H1 (cell line): ENCODE results near the gene DSCAM. TPM values are rescaled to one million over a fixed set of nuclear protein-coding genes. Genes with fewer than 3 reads are reported as not detected.

Experiments used
- CTCF ChIA-PET: fragments of 300-600 bp; sonication (Branson Sonifier 250); formaldehyde crosslinking; loops from one replicate; lab custom pipeline; 2021; ENCODE audit not compliant: partially characterized antibody; lab: Charles Lee
- POLR2A ChIA-PET: fragments of 300-600 bp; sonication (Branson Sonifier 250); formaldehyde crosslinking; loops from one replicate; lab custom pipeline; 2021; ENCODE audit warnings: inconsistent platforms; ENCODE audit not compliant: partially characterized antibody; lab: Charles Lee
- DNase-seq, 2 experiments: peaks; one replicate each; pipeline versions ENCODE4 v3.0.0 to v3.0.0-alpha.2; 2010 to 2022; ENCODE audit warnings: low spot score in 2 of 2, low read depth in 1 of 2, mixed read lengths in 1 of 2
- FAIRE-seq: peaks from 2 replicates; lab custom pipeline; 2011; peaks lifted over from hg19 to GRCh38; lab: Jason Lieb, UNC
- H2AFZ ChIP-seq: 2 replicates; pipeline ENCODE4 v1.8.1; 2012; ENCODE audit warnings: low read length, inconsistent platforms
- H2AK5ac ChIP-seq: 2 replicates; pipeline ENCODE4 v1.6.1; 2013; ENCODE audit warnings: low read depth, low read length
- H2BK120ac ChIP-seq: replicated peaks from 2 replicates; pipeline ENCODE3; 2013; ENCODE audit warnings: low read depth, low read length, inconsistent platforms
- H2BK12ac ChIP-seq: 2 replicates; pipeline ENCODE4 v1.6.1; 2013; ENCODE audit warnings: low read depth, low read length
- H2BK15ac ChIP-seq: 2 replicates; pipeline ENCODE4 v1.6.1; 2013; ENCODE audit warnings: low read length
- H2BK20ac ChIP-seq: 2 replicates; pipeline ENCODE4 v1.6.1; 2013; ENCODE audit warnings: low read length
- H2BK5ac ChIP-seq: 2 replicates; pipeline ENCODE4 v1.6.1; 2013; ENCODE audit warnings: low read depth, low read length
- H3K14ac ChIP-seq: 2 replicates; pipeline ENCODE4 v1.6.1; 2013; ENCODE audit warnings: inconsistent platforms; ENCODE audit not compliant: insufficient read length
- H3K18ac ChIP-seq: 2 replicates; pipeline ENCODE4 v1.6.1; 2013; ENCODE audit warnings: low read length; ENCODE audit errors: extremely low read depth
- H3K23ac ChIP-seq: 2 replicates; pipeline ENCODE4 v1.6.1; 2013; ENCODE audit warnings: inconsistent platforms; ENCODE audit not compliant: insufficient read length
- H3K23me2 ChIP-seq: 2 replicates; pipeline ENCODE4 v1.6.1; 2013; ENCODE audit warnings: low read depth, low read length
- H3K27ac ChIP-seq: 2 replicates; pipeline ENCODE4 v1.6.1; 2011; ENCODE audit warnings: low read depth, low read length, inconsistent platforms
- H3K27me3 ChIP-seq, 4 experiments: replicated peaks in 1 of 4; 1 replicate in 1 of 4; 2 replicates in 3 of 4; pipeline versions ENCODE4 v1.6.1 to v1.8.1; 2011 to 2013; ENCODE audit warnings: low read length in 3 of 4, mild to moderate bottlenecking in 3 of 4, inconsistent platforms in 2 of 4, mixed read lengths in 2 of 4, moderate library complexity in 1 of 4; ENCODE audit not compliant: control insufficient read depth in 3 of 4, insufficient read depth in 3 of 4; ENCODE audit errors: extremely low read depth in 1 of 4
- H3K36me3 ChIP-seq, 4 experiments: 2 replicates each; pipeline versions ENCODE4 v1.6.1 to v1.8.1; 2011 to 2013; ENCODE audit warnings: mild to moderate bottlenecking in 4 of 4, low read length in 3 of 4, moderate library complexity in 2 of 4, control low read depth in 1 of 4, inconsistent platforms in 1 of 4; ENCODE audit not compliant: insufficient read depth in 4 of 4, control insufficient read depth in 2 of 4
- H3K4ac ChIP-seq: replicated peaks from 2 replicates; pipeline ENCODE3; 2013; ENCODE audit warnings: low read length, low read depth, mixed read lengths, inconsistent platforms; ENCODE audit not compliant: insufficient read length
- H3K4me1 ChIP-seq, 4 experiments: replicated peaks in 1 of 4; 1 replicate in 1 of 4; 2 replicates in 3 of 4; pipeline versions ENCODE4 v1.6.1 to v1.8.1; 2011 to 2013; ENCODE audit warnings: low read length in 3 of 4, inconsistent platforms in 2 of 4, mixed read lengths in 1 of 4; ENCODE audit not compliant: insufficient read depth in 4 of 4, control insufficient read depth in 3 of 4
- H3K4me2 ChIP-seq, 2 experiments: 2 replicates each; pipeline versions ENCODE4 v1.6.1 to v1.8.1; 2011 to 2013; ENCODE audit warnings: low read depth in 2 of 2, low read length in 2 of 2, control low read depth in 1 of 2, inconsistent platforms in 1 of 2, mild to moderate bottlenecking in 1 of 2; ENCODE audit not compliant: insufficient read depth in 1 of 2
- H3K4me3 ChIP-seq, 4 experiments: fragments of 200-600, 300-600 bp in 1 of 4; sonication (generic), shearing (Covaris generic), sonication (Bioruptor Twin) in 1 of 4; 2 replicates each; pipeline versions ENCODE4 v1.5.1 to v1.8.1; 2011 to 2016; ENCODE audit warnings: low read length in 4 of 4, low read depth in 3 of 4, control low read depth in 2 of 4, inconsistent platforms in 2 of 4, mild to moderate bottlenecking in 2 of 4, mixed read lengths in 1 of 4, moderate library complexity in 1 of 4; ENCODE audit not compliant: insufficient read depth in 2 of 4; ENCODE audit errors: extremely low read depth in 1 of 4
- H3K56ac ChIP-seq: replicated peaks from 2 replicates; pipeline ENCODE3; 2013; ENCODE audit warnings: low read depth, mild to moderate bottlenecking, mixed read lengths, low read length, inconsistent platforms; ENCODE audit not compliant: insufficient read length
- H3K79me1 ChIP-seq: 2 replicates; pipeline ENCODE4 v1.6.1; 2013; ENCODE audit warnings: low read depth, low read length, control low read depth
- H3K79me2 ChIP-seq, 2 experiments: 2 replicates each; pipeline versions ENCODE4 v1.6.1 to v1.8.1; 2012 to 2013; ENCODE audit warnings: low read length in 2 of 2, mild to moderate bottlenecking in 2 of 2, inconsistent platforms in 1 of 2; ENCODE audit not compliant: insufficient read depth in 2 of 2, control insufficient read depth in 1 of 2
- H3K9ac ChIP-seq, 4 experiments: replicated peaks in 1 of 4; 1 replicate in 1 of 4; 2 replicates in 3 of 4; pipeline versions ENCODE4 v1.6.1 to v1.8.1; 2011 to 2013; ENCODE audit warnings: low read depth in 3 of 4, low read length in 3 of 4, control low read depth in 2 of 4, mild to moderate bottlenecking in 2 of 4, moderate library complexity in 2 of 4, inconsistent platforms in 1 of 4; ENCODE audit errors: extremely low read depth in 1 of 4
- H3K9me3 ChIP-seq, 2 experiments: 2 replicates each; pipeline versions ENCODE4 v1.6.1 to v1.8.1; 2012 to 2013; ENCODE audit warnings: mild to moderate bottlenecking in 2 of 2, moderate library complexity in 2 of 2, control low read depth in 1 of 2, inconsistent platforms in 1 of 2, low read depth in 1 of 2, low read length in 1 of 2, mixed read lengths in 1 of 2; ENCODE audit not compliant: insufficient read depth in 2 of 2
- H4K20me1 ChIP-seq, 2 experiments: replicated peaks in 1 of 2; 2 replicates each; pipeline versions ENCODE3 to v1.8.1; 2011 to 2013; ENCODE audit warnings: inconsistent platforms in 2 of 2, low read length in 2 of 2, mild to moderate bottlenecking in 1 of 2; ENCODE audit not compliant: insufficient read depth in 2 of 2, control insufficient read depth in 1 of 2
- H4K5ac ChIP-seq: 2 replicates; pipeline ENCODE4 v1.6.1; 2013; ENCODE audit warnings: low read length, low read depth, mixed read lengths, inconsistent platforms; ENCODE audit not compliant: insufficient read length
- H4K8ac ChIP-seq: 2 replicates; pipeline ENCODE4 v1.8.0; 2013; ENCODE audit warnings: mild to moderate bottlenecking, moderate library complexity, low read length, inconsistent platforms; ENCODE audit not compliant: insufficient read depth; ENCODE audit errors: extremely low read depth
- H4K91ac ChIP-seq: replicated peaks from 2 replicates; pipeline ENCODE3; 2013; ENCODE audit warnings: low read length, mixed read lengths, inconsistent platforms; ENCODE audit not compliant: insufficient read length
- BACH1 ChIP-seq: IDR thresholded peaks from 2 replicates; pipeline ENCODE4 v1.6.1; 2012; ENCODE audit warnings: low read length, improper control_type of control experiment
- CBX5 ChIP-seq: fragments of 300-800, 300-1000 bp; sonication (generic); IDR thresholded peaks from 2 replicates; pipeline ENCODE4 v1.7.1; 2016; ENCODE audit warnings: antibody characterized with exemption, low read length, low read depth
- CBX8 ChIP-seq: fragments of 300-800, 300-1000 bp; sonication (generic); IDR thresholded peaks from 2 replicates; pipeline ENCODE4 v1.7.1; 2016; ENCODE audit warnings: low read depth, low read length, borderline replicate concordance
- CHD2 ChIP-seq: IDR thresholded peaks from 2 replicates; pipeline ENCODE4 v1.6.1; 2012; ENCODE audit warnings: low read length, improper control_type of control experiment
- HDAC2 ChIP-seq, 2 experiments: fragments of 300-600 bp in 1 of 2; sonication (generic) in 1 of 2; IDR thresholded peaks; 2 replicates each; pipeline ENCODE4 v1.6.1; 2011 to 2012; ENCODE audit warnings: low read depth in 2 of 2, low read length in 2 of 2, mild to moderate bottlenecking in 2 of 2, moderate library complexity in 2 of 2, borderline replicate concordance in 1 of 2, inconsistent platforms in 1 of 2
- JUND ChIP-seq: IDR thresholded peaks from 2 replicates; pipeline ENCODE4 v1.6.1; 2011; ENCODE audit warnings: mild to moderate bottlenecking, improper control_type of control experiment, low read length
- KDM4A ChIP-seq: IDR thresholded peaks from one replicate; pipeline ENCODE4 v1.7.1; 2012; ENCODE audit warnings: low read depth, mild to moderate bottlenecking, moderate library complexity, low read length, inconsistent platforms; ENCODE audit not compliant: severe bottlenecking
- NANOG ChIP-seq: IDR thresholded peaks from 2 replicates; pipeline ENCODE4 v1.6.1; 2011; ENCODE audit warnings: low read length, low read depth, mild to moderate bottlenecking, inconsistent platforms; ENCODE audit not compliant: insufficient read depth, poor library complexity, severe bottlenecking
- POLR2A ChIP-seq, 2 experiments: IDR thresholded peaks; 1 replicate in 1 of 2; 2 replicates in 1 of 2; pipeline ENCODE4 v1.6.1; 2011; ENCODE audit warnings: low read depth in 2 of 2, low read length in 2 of 2, mild to moderate bottlenecking in 2 of 2; ENCODE audit errors: control extremely low read depth in 1 of 2
- RAD21 ChIP-seq, 2 experiments: IDR thresholded peaks in 1 of 2; conservative IDR thresholded peaks in 1 of 2; 2 replicates each; pipeline ENCODE4 v1.6.1; 2011; ENCODE audit warnings: low read depth in 2 of 2, low read length in 2 of 2, improper control_type of control experiment in 1 of 2, inconsistent platforms in 1 of 2, mild to moderate bottlenecking in 1 of 2, moderate library complexity in 1 of 2
- SIN3A ChIP-seq, 2 experiments: IDR thresholded peaks in 1 of 2; conservative IDR thresholded peaks in 1 of 2; 2 replicates each; pipeline ENCODE4 v1.6.1; 2011 to 2012; ENCODE audit warnings: low read length in 2 of 2, improper control_type of control experiment in 1 of 2, low read depth in 1 of 2, mild to moderate bottlenecking in 1 of 2
- SP2 ChIP-seq: IDR thresholded peaks from 2 replicates; pipeline ENCODE4 v1.6.1; 2012; ENCODE audit warnings: mild to moderate bottlenecking, low read length, inconsistent platforms
- TAF1 ChIP-seq: IDR thresholded peaks from 2 replicates; pipeline ENCODE4 v1.6.1; 2011; ENCODE audit warnings: mild to moderate bottlenecking, low read depth, low read length
- YY1 ChIP-seq: IDR thresholded peaks from 2 replicates; pipeline ENCODE4 v1.6.1; 2011; ENCODE audit warnings: low read depth, mild to moderate bottlenecking, low read length
- WGBS, 2 experiments: shearing (Covaris generic) in 1 of 2; methylation state at CpG; one replicate each; pipeline versions ENCODE4 v1.1.6 to v1.1.7; 2013 to 2015; ENCODE audit warnings: low lambda C conversion rate in 2 of 2, mixed read lengths in 2 of 2, inconsistent platforms in 1 of 2, low coverage in 1 of 2, missing lambda C conversion rate in 1 of 2; ENCODE audit not compliant: insufficient replicate concordance in 2 of 2, insufficient coverage in 1 of 2, insufficient read length in 1 of 2; ENCODE audit errors: extremely low coverage in 1 of 2, missing lambda C conversion rate in 1 of 2; 5-methylcytosine and 5-hydroxymethylcytosine counted together
- polyA plus RNA-seq, 7 experiments: library from polyadenylated mRNA; depleted of rRNA in 3 of 7; stranded (reverse) in 5 of 7; unstranded in 2 of 7; fragments of >200 nt in 5 of 7; fragments of 200-250 nt in 2 of 7; gene quantifications; 1 replicate in 5 of 7; 2 replicates in 1 of 7; 4 replicates in 1 of 7; pipeline versions ENCODE4 v1.2.1 to v1.2.3, GENCODE V29; 2011 to 2013; ENCODE audit warnings: missing spikeins in 2 of 7, mixed read lengths in 2 of 7
- total RNA-seq: library from RNA; stranded (reverse); fragmentation: NEBNext Ultra II Directional; extraction: Animal tissue kit (Norgen Biotek cat#: 25700); gene quantifications from 2 replicates; pipeline ENCODE4 v1.2.1, GENCODE V29; 2021

DSCAM gene
- total and polyA plus RNA-seq, 2 of the 8 experiments (the other 6 are each of a cell fraction or from before 2014, with no cell fraction given): 0.02 to 0.15 TPM

GRCh38 chr21:40445349-40445921 lies 401.5 kb downstream of the DSCAM start:
- H2AK5ac ChIP-seq: no peak overlapping the region
- H3K36me3 ChIP-seq: no peaks in the 10 kb centered on the region
- H2BK5ac ChIP-seq: no peak overlapping the region
- no peak overlapping the region for H2AFZ ChIP-seq
- H3K14ac ChIP-seq: no peak overlapping the region
- H3K4me3 ChIP-seq: no peak overlapping the region
- ChIA-PET CTCF (interaction anchor here (0.9 kb wide), 1 partner anchor 658 kb away, joined by 4 read pairs; no protein-coding TSS in a partner anchor), POLR2A (no interaction called here)
- no peak for DNase-seq
- H3K9ac ChIP-seq: no peak overlapping the region
- no peak overlapping the region for H2BK120ac ChIP-seq
- no peak overlapping the region for H4K8ac ChIP-seq
- no peak overlapping the region for H4K91ac ChIP-seq
- no peak overlapping the region for H3K4me2 ChIP-seq
- H3K27ac ChIP-seq: no peak overlapping the region
- no peaks in the 10 kb centered on the region for H3K79me2 ChIP-seq
- H3K18ac ChIP-seq: no peak overlapping the region
- no peak overlapping the region for H2BK15ac ChIP-seq
- no peak overlapping the region for H3K4ac ChIP-seq
- no peaks in the 10 kb centered on the region for H3K79me1 ChIP-seq
- H3K27me3 ChIP-seq: no peaks in the 10 kb centered on the region
- H3K9me3 ChIP-seq: peaks cover 0 to 5% of the 10 kb centered on the region in 2 experiments; a peak in 1 of 4 replicates
- WGBS, 2 experiments: 83% methylated on average over 2 of the region's 2 CpGs; no CpG with 5 or more reads in 1 of the 2 experiments
- no peak overlapping the region for H2BK12ac ChIP-seq
- no peak for FAIRE-seq
- no peaks in the 10 kb centered on the region for H4K20me1 ChIP-seq
- no peak overlapping the region for H3K56ac ChIP-seq
- H3K4me1 ChIP-seq: peaks cover 0 to 4% (median 0%) of the 10 kb centered on the region in 4 experiments; a peak in 2 of 7 replicates
- H3K23ac ChIP-seq: no peak overlapping the region
- no peaks in the 10 kb centered on the region for H3K23me2 ChIP-seq
- no peak overlapping the region for H4K5ac ChIP-seq
- H2BK20ac ChIP-seq: no peak overlapping the region
- TF ChIP-seq HDAC2 (IDR thresholded peaks at IDR 0.05; ENCODE audit: borderline replicate concordance in 1 of 2, low read depth in 2 of 2, low read length in 2 of 2) (no peak), YY1 (no peak), BACH1 (no peak), SP2 (no peak), TAF1 (no peak), RAD21 (IDR thresholded peaks at IDR 0.05 in 1 of 2, conservative IDR thresholded peaks at IDR 0.05 in 1 of 2; ENCODE audit: low read depth in 2 of 2, low read length in 2 of 2) (no peak), JUND (no peak), CBX8 (no peak), SIN3A (conservative IDR thresholded peaks at IDR 0.05 in 1 of 2, IDR thresholded peaks at IDR 0.05 in 1 of 2; ENCODE audit: low read depth in 1 of 2, low read length in 2 of 2) (no peak), CBX5 (no peak), POLR2A (IDR thresholded peaks at IDR 0.05; ENCODE audit: control extremely low read depth in 1 of 2, low read depth in 2 of 2, low read length in 2 of 2) (no peak), KDM4A (no peak), NANOG (no peak), CHD2 (no peak)
